ENCODE results near the gene MBNL2.

The MBNL2 gene

DNA sequence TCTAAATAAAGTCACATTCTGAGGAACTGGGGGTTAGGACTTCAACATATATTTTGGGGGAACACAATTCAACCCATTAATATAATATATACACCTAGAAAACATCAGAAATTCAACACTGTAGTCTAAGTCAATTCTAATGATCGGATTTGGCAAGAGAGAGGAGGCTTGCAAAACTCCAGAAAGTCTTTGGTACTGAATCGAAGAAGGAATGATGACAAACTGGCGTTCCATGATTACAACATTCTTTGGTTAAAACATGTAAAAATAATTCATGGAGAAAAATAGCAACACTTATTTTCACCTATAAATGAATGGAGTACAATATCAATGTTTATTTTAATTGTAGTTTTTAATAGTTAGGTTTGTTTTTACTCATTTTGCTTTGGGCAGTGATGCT lies 62.4 kb downstream of the MBNL2 start:
- no peak overlapping the region for H3K4me3 ChIP-seq (IDR thresholded peaks at IDR 0.05; ENCODE audit: insufficient read depth, low read depth, low read length)
- no peaks in the 10 kb centered on the region for H4K20me1 ChIP-seq (ENCODE audit: insufficient read depth)
- H3K79me2 ChIP-seq (ENCODE audit: insufficient read depth, low read depth): no peaks in the 10 kb centered on the region
- H2AFZ ChIP-seq (ENCODE audit: low read depth): no peak overlapping the region
- H3K4me1 ChIP-seq (ENCODE audit: low read depth, poor library complexity, severe bottlenecking): no peaks in the 10 kb centered on the region
- no peak overlapping the region for H3K9ac ChIP-seq
- H3K27me3 ChIP-seq (ENCODE audit: insufficient read depth, low read depth): no peaks in the 10 kb centered on the region
- no peak for TF ChIP-seq CTCF (conservative IDR thresholded peaks at IDR 0.05; ENCODE audit: low read depth, low read length)
- H3K36me3 ChIP-seq (ENCODE audit: insufficient read depth): no peaks in the 10 kb centered on the region
- no peak overlapping the region for H3K4me2 ChIP-seq
- H3K27ac ChIP-seq: no peak overlapping the region

GRCh38 chr13:97285221-97285955 lies 63.3 kb downstream of the MBNL2 start:
- Histone ChIP-seq H3K79me2 (ENCODE audit: insufficient read depth, low read depth) (no peaks in the 10 kb centered on the region), H3K4me2 (no peak overlapping the region), H3K36me3 (ENCODE audit: insufficient read depth) (no peaks in the 10 kb centered on the region), H3K9ac (no peak overlapping the region), H3K4me1 (ENCODE audit: low read depth, poor library complexity, severe bottlenecking) (no peaks in the 10 kb centered on the region), H3K4me3 (IDR thresholded peaks at IDR 0.05; ENCODE audit: insufficient read depth, low read depth, low read length) (no peak overlapping the region), H4K20me1 (ENCODE audit: insufficient read depth) (no peaks in the 10 kb centered on the region), H3K27ac (no peak overlapping the region), H3K27me3 (ENCODE audit: insufficient read depth, low read depth) (no peaks in the 10 kb centered on the region), H2AFZ (ENCODE audit: low read depth) (no peak overlapping the region)
- no peak for TF ChIP-seq CTCF (conservative IDR thresholded peaks at IDR 0.05; ENCODE audit: low read depth, low read length)

DNA sequence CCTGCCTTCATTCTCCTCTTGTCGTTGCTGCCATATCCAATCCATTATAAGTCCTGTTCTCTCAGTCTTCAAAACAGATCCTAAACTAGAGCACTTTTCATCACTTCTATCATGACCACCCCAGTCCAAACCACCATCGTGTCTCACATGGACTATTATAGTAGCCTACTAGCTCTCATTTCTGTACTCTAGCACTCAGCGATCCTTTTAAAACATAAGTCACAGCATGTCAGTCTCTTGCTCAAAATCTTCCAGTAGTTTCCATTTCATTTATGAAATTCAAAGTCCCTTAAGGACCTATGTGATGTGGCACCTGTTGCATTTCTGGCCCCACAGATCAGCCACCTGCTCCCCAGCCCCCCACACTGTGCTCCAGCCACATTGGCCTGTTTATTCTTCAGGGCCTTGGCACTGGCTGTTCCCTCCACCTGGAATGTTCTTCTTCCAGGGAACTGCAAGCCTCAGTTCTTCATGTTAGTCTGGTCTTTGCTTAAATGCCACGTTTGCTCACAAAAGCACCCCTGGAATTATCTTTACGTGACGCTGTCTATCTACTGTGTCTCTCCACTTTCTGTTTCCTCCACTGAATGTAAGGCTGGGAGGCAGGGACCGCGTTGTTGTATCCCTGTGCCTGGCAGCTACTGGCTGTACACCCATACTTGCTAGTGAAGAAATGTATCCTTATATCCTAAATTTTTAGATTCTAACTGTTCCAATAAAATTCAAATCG lies 64.3 kb downstream of the MBNL2 start:
- Histone ChIP-seq H3K4me3 (IDR thresholded peaks at IDR 0.05; ENCODE audit: insufficient read depth, low read depth, low read length) (no peak overlapping the region), H3K27me3 (ENCODE audit: insufficient read depth, low read depth) (no peaks in the 10 kb centered on the region), H4K20me1 (ENCODE audit: insufficient read depth) (no peaks in the 10 kb centered on the region), H2AFZ (ENCODE audit: low read depth) (no peak overlapping the region), H3K9ac (no peak overlapping the region), H3K4me2 (no peak overlapping the region), H3K36me3 (ENCODE audit: insufficient read depth) (no peaks in the 10 kb centered on the region), H3K79me2 (ENCODE audit: insufficient read depth, low read depth) (no peaks in the 10 kb centered on the region), H3K4me1 (ENCODE audit: low read depth, poor library complexity, severe bottlenecking) (no peaks in the 10 kb centered on the region), H3K27ac (no peak overlapping the region)
- no peak for TF ChIP-seq CTCF (conservative IDR thresholded peaks at IDR 0.05; ENCODE audit: low read depth, low read length)

DNA sequence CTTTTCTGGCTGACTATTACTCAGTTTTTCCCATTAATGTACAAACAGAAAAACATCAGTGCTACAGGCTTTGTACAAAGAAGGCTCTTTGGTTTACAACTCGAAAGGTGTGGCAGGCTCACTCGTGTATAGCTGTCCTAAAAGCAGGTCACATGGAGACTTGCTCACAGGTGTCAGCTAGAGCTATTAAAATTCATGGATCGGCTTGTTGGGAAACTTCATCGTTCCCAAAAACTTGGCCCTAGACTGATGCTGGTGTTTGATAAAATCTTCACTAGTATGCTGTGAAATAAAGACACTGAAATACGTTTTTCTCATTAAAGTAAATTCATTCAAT lies 64.9 kb downstream of the MBNL2 start:
- TF ChIP-seq CTCF (conservative IDR thresholded peaks at IDR 0.05; ENCODE audit: low read depth, low read length): no peak
- Histone ChIP-seq H3K4me3 (IDR thresholded peaks at IDR 0.05; ENCODE audit: insufficient read depth, low read depth, low read length) (no peak overlapping the region), H3K4me2 (no peak overlapping the region), H3K4me1 (ENCODE audit: low read depth, poor library complexity, severe bottlenecking) (no peaks in the 10 kb centered on the region), H3K36me3 (ENCODE audit: insufficient read depth) (no peaks in the 10 kb centered on the region), H4K20me1 (ENCODE audit: insufficient read depth) (no peaks in the 10 kb centered on the region), H3K27ac (no peak overlapping the region), H2AFZ (ENCODE audit: low read depth) (no peak overlapping the region), H3K79me2 (ENCODE audit: insufficient read depth, low read depth) (no peaks in the 10 kb centered on the region), H3K9ac (no peak overlapping the region), H3K27me3 (ENCODE audit: insufficient read depth, low read depth) (no peaks in the 10 kb centered on the region)

Measured in KMS-11 (cell line).